Activated naive CD4-positive, alpha-beta T cell treated with Interleukin-2 at 50 U/mL for 16 hours (primary cell): ENCODE measurements around the gene CCDC158.
A peak's percentile ranks its signal among the peaks of the same experiment; 100 is the strongest.
"Not testable (repeated sequence)": the region's sequence is repeated elsewhere in the genome, so short reads cannot be mapped to it uniquely, and the experiment has no call there.

Experiments
- DNase-seq: peaks from one replicate; pipeline ENCODE4 v3.0.0-alpha.2; 2020

The CCDC158 gene

DNA sequence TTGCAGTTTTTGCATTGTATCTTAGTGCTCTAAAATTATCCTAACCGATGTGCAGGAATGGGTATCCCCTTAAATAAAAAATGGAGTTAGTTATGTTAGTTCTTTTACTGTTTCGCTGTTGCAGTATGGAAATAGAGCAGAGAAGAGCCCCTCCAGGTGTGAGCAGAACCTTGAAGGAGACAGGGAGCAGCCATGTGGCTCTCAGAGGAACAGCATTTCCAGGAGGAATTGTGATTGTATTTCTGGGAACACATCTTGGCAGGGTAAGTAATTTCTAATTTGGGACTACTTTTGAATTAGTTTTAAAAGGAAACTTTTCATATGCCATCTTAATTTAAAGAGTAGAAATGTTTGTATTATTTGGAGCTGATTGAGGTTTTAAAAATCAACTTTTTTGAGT, 5.3 kb upstream of the CCDC158 start:
- no peak for DNase-seq

DNA sequence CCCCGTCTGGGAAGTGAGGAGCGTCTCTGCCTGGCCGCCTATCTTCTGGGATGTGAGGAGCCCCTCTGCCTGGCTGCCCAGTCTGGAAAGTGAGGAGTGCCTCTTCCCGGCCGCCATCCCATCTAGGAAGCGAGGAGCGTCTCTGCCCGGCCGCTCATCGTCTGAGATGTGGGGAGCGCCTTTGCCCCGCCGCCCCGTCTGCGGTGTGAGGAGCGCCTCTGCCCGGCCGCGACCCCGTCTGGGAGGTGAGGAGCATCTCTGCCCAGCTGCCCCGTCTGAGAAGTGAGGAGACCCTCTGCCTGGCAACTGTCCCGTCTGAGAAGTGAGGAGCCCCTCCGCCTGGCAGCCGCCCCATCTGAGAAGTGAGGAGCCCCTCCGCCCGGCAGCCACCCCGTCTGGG, 2.2 kb upstream of the CCDC158 start:
- DNase-seq: not testable (repeated sequence)

DNA sequence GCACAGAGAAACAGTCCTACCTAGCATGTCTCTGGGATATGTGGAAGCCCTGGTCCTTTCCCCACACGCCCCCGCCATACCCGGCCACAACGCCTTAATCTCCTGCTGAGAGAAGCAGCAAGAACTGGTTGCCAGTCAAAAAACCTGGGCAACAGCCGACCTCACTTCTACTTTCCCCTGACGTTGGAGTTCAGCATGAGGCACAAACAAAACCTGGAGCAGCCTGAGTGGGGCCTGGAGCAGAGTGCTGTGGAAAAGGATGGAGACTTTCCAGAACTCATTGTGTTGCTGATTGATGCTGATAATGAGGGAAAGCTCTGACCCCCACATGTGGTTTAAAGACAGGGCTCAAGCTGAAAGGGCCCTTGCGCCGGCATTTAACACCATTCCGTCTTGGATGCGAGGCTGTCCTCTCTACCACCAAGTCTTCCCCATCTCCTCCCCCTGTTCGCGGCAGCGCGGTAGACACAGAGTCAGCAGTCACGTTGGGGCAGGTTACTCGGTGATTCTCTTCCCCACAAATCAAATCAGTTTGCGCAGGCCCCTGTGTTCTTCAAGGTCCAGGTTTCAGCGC, 666 bp downstream of the CCDC158 start:
- DNase-seq: no peak

DNA sequence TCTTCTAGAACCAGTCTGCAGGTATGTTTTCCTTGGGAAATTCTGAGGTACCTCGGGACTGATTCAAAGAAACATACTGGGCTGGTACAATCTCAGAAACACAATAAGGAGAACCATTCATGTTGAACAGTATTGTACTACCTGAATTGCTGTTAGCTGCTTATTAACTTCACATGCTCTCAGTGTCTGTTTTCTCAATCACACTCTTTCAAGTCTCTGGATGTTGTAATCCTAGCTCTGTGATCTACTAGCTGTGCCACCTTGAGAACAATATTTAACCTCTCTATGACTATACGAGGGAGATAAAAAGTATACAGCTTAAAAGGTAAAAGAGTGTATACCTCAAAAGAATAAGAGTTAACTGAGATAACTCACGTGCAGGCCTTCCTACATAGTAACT, 10.3 kb downstream of the CCDC158 start:
- no peak for DNase-seq

DNA sequence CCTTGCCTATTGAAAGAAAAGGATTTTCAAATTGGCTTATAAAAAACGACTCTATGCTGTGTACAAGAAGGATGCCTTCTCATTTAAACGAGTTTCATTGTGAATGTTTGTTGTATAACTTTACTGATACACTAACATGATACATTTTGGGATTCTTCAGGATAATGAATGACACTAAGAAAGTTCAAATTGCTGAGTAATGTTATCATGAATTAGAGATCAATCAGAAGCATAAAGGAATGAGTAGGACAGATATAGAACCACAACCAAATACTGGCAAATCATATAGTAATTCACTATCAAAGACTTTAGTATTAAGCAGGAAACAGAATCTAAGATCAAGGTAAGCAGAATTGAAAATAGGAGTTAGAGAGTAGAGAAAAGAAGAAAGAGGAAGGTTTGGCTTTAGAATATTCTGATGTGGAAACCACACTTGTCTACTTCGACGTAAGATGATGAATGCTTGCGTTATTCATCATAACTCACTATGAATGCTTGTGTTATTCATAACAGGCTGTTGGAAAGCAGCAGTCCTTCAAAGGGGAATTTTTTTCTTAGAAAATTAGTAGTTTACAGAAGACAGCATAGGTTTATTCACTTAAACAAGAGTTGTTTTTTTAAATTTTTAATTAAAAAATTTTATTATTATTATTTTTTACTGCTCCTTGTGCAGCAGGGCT, 13.4 kb downstream of the CCDC158 start:
- DNase-seq: no peak

DNA sequence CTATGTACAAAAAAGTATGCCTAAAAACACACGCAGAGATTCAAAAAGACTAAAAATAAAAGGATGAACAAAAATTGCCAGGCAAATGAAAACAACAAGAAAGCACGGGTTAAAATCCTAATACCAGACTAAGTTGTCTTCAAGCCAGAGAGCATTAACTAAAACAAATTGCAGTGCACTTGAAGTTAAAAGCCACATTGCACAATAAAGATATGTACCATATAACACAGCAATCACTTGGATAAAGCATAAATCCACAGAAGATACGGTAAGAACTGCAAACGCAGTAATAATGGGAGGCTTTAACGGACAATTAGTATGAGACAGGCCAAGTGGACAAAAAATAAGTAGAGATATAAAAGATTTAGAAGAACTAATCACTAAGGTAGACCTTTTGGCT, 14.9 kb downstream of the CCDC158 start:
- no peak for DNase-seq

DNA sequence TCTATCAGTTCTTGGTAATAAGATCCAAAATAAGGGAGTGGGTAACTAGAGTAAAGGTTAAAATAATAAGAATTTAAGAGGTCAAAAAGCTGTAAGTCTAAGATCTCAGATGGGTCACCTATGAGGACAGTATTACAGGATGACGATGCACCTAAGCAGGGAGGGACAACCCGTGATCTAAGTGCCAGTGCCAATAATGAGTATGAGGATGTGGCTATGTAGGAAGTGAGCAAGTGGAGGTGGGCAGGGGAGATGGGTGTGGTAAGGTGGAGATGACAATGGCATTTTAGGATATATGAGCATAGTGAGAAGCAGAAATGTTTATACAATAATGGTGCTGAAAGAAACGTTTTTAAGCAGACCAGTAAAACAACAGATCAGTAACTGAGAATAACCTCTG, 19.3 kb downstream of the CCDC158 start:
- no peak for DNase-seq

DNA sequence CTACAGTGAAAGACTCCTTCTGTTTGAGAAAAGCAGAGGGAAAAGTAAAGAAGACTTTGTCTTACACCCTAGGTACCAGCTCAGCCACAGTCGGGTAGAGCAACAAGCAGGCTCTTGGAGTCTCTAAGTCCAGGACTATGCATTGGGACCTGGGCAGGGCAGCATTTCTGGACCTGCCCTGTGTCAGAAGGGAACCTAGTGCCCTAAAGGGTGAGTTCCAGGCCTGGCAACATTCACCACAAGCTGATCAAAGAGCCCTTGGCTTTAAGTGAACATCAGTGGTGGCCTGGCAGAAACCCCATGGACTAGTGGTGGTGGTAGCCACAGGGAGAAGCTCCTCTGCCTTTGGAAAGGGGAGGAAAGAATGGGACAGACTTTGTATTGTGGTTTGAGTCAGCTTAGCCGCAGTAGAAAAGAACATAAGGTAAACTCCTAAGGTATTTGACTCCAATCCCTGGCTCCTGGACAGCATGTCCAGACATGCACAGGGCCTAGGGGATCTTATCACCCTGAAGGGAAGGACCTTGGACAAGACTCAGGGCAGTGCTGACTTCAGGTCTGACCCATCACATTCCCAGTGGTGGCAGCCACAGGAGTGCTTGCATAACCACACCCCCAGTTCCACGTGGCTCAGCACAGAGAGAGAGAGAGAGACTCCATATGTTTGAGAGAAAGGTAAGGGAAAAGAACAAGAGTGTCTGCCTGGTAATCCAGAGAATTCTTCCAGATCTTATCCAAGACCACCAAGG, 32.6 kb downstream of the CCDC158 start:
- DNase-seq: no peak

DNA sequence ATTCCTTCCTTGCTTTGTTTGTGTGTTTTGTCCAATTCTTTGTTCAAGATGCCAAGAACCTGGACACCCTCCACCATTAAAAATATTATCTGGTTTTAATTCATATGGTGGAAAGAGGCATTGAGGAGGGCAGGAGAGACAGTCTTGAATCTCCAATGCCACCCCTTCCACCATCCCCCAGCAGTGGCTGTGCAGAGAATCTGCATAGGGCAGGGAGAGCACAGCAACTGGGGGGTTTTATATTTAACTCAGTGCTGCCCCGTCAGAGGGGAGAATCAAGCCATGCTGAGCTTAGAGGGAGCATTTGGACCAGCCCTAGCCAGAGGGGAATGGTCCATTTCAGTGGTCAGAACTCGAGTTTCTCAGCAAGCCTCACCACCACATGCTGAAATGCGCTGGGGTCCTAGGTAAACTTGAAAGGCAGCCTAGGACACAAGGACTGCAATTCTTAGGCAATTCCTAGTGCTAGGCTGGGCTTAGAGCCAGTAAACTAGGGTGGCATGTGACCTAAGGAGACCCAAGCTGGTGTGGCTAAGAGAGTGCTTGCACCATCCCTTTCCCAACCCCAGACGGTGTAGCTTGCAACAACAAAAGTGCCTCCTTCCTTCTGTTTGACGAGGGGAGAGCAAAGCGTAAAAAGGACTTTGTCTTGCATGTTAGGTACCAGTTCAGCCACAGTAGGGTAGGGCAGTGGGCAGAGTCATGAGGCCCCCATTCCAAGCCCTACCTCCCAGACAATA, 34.2 kb downstream of the CCDC158 start:
- no peak for DNase-seq

DNA sequence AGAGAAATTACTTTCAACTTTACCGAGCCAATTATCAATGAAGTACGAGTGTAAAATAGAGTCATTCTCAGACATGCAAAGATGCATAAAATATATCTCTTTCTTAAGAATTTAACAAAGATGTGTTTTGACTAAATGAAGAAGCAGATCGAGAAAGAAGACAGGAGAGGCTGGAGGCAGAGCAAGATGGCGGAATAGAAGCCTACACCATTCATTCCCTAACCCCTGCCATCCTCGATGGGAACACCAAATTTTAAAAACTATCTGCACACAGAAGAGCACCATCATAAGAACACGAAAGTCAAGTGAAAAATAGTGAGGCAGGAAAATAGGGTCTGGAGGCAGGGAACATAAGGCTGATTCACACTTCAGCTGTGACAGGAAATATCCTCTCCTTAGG, 35.0 kb downstream of the CCDC158 start:
- no peak for DNase-seq

DNA sequence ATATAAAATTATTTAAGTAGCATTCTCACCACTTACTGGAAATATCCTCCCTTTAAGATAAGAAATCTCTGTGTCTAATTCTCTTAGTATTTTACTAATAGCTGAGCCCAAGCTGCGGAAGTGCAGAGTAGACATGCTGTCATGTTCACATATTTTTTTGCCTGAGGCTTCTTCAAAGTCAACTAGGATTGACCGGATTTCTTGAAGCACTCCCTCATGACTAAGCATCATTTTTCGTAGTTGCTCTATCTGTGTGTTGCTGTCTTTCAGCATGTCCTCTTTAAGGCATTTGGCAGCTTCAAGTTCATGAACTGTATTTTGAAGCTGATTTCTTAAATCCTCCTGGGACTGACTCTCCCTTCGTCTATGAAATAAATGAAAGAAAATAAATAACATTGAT, 36.9 kb downstream of the CCDC158 start:
- DNase-seq: no peak

DNA sequence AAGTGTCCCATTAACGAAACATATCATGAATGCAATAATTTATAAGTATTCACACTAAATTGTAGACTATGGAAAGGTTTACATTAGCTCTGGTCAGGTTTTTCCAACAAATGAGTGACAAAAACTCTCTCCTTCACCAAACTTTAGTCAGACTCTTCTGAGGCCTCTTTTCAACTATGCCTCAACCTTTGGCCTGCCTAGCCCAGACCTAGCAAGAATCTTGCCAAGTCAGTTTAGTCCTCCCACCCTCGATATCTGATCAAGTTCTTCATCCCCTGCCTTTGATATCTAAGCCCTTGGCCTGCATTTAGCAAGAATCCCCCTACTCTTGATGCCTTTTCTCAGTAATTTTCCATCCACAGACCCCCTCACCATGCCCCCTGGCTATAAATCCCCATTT, 37.9 kb downstream of the CCDC158 start:
- DNase-seq: no peak

DNA sequence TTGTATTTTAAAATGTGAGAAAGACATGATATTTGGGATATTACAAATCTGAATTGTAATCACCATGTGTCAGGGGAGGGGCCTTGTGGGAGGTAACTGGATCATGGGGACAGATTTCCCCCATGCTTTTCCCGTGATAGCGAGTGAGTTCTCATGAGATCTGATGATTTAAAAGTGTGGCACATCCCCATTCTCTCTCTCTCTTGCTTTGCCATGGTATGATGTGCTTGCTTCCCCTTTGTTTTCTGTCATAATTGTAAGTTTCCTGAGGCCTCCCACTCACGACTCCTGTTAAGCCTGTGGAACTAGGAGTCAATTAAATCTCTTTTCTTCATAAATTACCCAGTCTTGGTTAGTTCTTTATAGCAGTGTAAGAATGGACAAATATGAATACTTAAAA, 39.0 kb downstream of the CCDC158 start:
- no peak for DNase-seq

DNA sequence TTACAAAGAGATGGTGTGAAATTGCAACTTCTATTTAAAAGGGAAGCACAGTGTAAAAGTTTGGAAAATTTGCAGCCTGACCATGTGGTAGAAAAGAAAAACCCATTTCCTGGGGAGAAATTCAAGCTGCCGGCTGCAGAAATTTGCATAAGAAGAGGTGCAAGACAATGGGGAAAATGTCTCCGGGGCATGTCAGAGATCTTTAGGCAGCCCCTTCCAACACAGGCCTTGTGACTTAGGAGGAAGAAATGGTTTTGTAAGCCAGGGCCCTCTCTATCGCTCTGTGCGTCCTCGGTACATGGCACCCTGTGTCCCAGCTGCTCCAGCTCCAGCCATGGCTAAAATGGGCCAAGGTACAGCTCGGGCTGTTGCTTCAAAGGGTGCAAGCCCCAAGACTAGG, 40.4 kb downstream of the CCDC158 start:
- no peak for DNase-seq

DNA sequence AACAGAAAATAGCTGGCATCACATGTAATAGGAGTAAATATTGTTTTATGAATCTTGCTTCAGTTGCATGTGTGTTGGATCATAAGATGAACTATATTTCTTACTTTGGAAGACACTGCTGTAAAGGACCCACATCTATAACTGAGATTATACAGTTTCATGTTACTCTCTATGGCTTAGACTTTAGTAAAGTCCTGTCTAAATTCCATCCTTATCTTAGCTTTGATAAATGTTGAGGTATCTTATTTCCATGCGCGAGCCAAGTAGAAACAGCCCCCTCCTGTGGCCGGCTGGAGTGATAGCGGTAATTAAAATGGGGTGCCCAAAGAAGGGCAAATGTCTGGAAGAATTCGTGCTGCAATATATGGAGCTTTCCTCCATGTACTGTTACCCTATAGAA, 43.0 kb downstream of the CCDC158 start:
- DNase-seq: peak; percentile 43

DNA sequence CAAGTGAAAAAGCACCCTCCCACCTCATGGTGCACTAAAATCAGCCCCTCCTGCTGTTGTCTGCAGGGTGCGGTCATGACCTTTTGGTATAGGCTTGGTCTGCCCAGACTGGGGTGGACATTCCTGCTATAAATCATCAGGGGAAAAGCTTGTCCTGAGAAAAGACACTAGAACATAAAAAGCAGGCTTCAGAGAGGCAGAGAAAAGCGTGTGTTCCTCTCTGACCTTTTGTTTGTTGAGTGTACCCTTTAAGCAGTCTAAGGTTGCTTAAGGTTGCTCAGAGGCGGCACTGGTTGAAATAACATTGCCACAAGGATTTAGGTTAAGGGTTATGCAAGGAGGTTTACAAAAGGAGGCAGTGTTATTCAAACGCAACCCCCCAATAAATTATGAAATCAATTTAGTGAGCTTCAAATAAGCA, 43.5 kb downstream of the CCDC158 start:
- no peak for DNase-seq

DNA sequence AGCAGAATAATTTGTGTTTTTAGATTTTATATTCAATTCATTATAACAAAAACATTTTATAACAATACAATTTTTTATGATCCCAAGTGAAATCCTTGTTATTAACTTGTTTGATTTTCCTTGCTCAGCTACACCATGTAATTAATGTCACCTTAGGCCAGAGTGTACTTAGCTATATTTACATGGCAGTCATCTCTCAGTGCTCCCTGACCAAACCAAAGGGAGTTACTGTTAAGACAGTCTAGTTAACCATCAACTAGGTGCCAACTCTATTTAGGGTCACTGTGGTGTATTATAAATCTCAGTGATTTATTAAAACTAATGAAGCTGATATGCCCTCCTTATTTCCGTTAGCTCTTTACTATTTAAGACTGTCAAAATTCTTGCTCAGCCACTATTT, 44.4 kb downstream of the CCDC158 start:
- DNase-seq: no peak

DNA sequence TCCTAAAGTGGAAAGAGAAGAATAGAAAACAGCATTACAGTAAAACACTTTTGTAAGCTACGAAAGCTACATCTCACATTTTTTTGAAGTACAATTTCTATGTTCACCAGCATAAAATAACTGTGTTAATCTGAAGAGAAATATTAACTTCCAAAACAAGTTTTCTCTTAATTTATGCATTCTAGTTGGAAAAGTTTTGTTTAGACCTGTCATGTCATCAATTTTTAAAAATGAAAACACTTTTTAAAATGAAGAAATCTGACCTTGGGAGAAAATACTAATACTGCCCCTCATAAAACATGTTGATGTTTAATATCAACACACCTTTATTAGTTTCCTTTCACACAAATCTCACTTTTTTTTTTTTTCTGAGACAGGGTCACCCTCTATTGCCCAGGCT, 45.2 kb downstream of the CCDC158 start:
- DNase-seq: no peak

DNA sequence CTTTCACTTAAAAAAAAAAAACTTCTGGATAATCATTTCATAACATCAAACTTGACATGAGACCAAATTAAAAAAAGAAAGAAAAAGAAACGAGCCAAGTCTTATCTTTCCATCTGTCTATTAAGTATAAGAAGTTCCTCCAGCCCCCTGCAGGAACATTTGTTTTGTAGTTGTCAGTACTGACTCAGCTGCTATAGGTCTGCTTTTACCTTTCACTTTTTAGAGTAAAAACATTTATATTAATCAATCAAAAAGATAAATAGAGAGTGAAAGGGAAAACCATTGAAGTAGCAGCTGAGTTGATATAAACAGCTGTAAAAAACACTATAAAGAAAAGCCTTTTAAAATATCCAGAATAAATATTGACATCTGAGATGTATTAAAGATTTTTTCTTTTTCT, 46.1 kb downstream of the CCDC158 start:
- no peak for DNase-seq

DNA sequence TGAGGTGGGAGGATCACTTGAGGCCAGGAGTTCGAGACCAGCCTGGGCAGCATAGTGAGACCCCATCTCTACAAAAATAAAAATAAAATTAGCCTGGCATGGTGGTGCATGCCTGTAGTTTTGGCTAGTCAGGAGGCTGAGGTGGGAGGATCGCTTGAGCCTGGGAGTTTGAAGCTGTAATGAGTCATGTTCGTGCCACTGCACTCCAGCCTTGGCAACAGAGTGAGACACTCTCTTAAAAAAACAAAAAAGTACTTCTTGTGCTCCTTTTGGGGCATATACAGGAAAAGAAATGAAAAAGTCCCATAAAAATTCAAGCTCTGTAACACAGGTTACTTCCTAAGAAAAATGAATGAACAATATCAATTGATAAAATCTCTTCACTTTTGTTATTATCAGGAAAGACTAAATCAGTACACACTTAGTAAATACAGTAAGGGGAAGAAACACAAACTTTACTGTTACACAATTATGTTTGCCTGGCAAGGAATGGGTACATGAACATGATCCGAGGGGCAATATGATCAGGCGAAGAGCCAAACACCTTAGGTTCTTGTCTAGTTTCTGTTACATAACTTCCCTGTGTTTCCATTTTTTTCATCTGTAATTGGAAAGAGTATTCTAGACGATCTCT, 46.9 kb downstream of the CCDC158 start:
- no peak for DNase-seq

DNA sequence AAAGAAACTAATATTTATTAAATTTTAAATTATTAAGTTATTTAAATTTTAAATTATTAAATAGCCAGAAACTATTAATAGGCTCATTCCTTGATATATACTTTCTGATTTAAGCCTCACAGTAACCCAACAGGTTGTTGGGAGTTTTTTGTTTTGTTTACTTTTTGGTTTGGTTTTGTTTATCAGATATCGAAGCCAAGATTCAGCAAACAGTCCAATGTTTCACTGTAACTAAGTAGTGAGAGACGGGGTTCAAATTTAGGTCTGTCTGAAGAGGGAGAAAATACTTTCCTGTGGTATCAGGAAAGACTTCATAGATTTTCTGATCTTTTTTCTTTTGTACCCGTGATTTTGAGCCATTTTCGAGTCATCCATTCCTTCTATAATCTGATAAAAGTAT, 54.2 kb downstream of the CCDC158 start:
- no peak for DNase-seq

DNA sequence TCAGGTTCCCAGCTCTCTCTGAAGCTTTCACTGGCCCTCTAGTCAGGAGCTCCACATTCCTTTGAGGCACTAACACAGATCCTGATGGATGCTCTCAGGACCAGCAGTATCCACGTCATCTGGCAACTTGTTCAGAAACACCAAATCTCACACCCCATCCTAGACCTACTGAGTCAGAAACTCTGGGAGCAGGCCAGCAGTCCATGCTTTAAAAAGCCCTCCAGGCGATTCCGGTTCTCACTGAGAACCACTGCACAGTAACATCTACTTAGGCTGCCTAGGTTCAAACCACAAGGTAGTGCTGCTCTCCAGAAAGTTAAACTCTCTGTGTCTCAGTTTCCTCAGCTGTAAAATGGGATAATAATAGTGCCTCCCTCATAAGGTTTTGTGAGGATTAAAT, 55.3 kb downstream of the CCDC158 start:
- DNase-seq: no peak

DNA sequence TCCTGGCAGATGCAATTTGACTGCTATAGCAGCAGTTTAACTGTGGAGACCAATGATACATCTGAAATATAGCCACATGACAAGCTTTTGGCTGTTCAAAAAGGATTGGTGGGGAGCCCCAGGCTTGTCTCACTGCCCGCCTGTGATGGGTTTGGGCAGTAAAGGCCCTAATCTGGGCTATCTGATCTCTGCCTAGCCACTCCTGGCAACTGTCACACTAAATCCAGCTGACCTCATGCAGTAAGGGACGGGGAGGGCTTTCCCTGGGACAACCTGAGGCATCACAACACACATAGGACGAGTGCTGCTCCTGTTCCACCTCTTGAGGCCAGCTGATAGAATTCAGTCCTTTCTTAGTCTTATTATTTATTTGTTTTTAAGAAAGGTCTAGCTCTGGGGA, 56.2 kb downstream of the CCDC158 start:
- DNase-seq: no peak
